MM.1S (cell line): ENCODE data around the gene SPP1.

ENCODE experiments used
- EZH2 ChIP-seq: fragments of 300-600 bp; sonication (generic); optimal IDR thresholded peaks from 2 replicates; pipeline ENCODE3; 2017; ENCODE audit warnings: low read depth, mild to moderate bottlenecking, antibody characterized with exemption, low read length, mixed read lengths
- TF ChIP-seq, protein P1 (sequence below): fragments of 300-600 bp; sonication (generic); IDR thresholded peaks from 2 replicates; pipeline ENCODE4 v1.5.1; 2016; ENCODE audit warnings: antibody characterized with exemption, low read length, mixed read lengths

DNA sequence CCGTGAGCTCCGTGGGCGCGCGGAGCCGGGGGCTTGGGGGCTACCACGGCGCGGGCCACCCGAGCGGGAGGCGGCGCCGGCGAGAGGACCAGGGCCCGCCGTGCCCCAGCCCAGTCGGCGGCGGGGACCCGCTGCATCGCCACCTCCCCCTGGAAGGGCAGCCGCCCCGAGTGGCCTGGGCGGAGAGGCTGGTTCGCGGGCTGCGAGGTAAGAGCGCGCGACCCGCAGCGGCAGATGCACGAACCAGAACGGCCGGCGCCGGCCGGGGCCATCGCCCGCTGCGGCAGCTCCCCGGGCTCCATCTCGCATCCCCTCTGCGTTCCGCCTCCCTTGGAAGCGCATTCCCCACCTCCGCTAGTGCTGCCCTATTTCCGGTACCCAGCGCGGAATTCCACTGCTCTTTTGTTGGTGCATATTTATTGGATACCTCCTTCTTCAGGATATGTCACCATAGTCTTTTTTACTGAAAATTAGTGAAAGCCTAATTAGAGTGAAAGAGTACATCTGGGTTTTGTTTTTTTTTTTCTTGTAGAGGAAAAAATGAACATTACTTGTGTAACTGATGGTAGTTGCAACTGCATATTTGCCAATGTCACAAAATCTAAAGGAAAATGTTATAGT, 32.7 kb downstream of the SPP1 start:
- no peak for TF ChIP-seq EZH2
- TF ChIP-seq, protein P1, sequence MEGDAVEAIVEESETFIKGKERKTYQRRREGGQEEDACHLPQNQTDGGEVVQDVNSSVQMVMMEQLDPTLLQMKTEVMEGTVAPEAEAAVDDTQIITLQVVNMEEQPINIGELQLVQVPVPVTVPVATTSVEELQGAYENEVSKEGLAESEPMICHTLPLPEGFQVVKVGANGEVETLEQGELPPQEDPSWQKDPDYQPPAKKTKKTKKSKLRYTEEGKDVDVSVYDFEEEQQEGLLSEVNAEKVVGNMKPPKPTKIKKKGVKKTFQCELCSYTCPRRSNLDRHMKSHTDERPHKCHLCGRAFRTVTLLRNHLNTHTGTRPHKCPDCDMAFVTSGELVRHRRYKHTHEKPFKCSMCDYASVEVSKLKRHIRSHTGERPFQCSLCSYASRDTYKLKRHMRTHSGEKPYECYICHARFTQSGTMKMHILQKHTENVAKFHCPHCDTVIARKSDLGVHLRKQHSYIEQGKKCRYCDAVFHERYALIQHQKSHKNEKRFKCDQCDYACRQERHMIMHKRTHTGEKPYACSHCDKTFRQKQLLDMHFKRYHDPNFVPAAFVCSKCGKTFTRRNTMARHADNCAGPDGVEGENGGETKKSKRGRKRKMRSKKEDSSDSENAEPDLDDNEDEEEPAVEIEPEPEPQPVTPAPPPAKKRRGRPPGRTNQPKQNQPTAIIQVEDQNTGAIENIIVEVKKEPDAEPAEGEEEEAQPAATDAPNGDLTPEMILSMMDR, result no peak
